Endothelial cell of umbilical vein (primary cell): ENCODE measurements around the gene FYCO1. TPM values are rescaled to one million over a fixed set of nuclear protein-coding genes. Genes with fewer than 3 reads are reported as not detected.

Source experiments
- BruUV-seq: library from RNA; stranded (reverse); fragments of 400-500 nt; replicated peaks from 2 replicates; lab custom pipeline; 2021; lab: Mats Ljungman, UMichigan
- CTCF ChIA-PET: fragments of 300-600, 350-600 bp; sonication (Branson Sonifier 250); formaldehyde crosslinking; loops from one replicate; lab custom pipeline; 2021; ENCODE audit warnings: antibody characterized with exemption, inconsistent platforms; lab: Charles Lee
- POLR2A ChIA-PET: fragments of 300-600, 350-600 bp; sonication (Branson Sonifier 250); formaldehyde crosslinking; loops from one replicate; lab custom pipeline; 2021; ENCODE audit warnings: antibody characterized with exemption, inconsistent platforms; lab: Charles Lee
- DNase-seq: peaks from one replicate; pipeline ENCODE4 v3.0.0-alpha.2; 2011; ENCODE audit warnings: low read depth, low spot score
- FAIRE-seq: peaks from 2 replicates; lab custom pipeline; 2011; peaks lifted over from hg19 to GRCh38; lab: Jason Lieb, UNC
- H2AFZ ChIP-seq: 2 replicates; pipeline ENCODE4 v1.6.0; 2012; ENCODE audit warnings: low read depth, low read length, control low read depth, inconsistent platforms
- H3K27ac ChIP-seq: 2 replicates; pipeline ENCODE4 v1.5.1; 2011; ENCODE audit warnings: low read depth, mild to moderate bottlenecking, control low read depth, low read length, moderate library complexity; ENCODE audit not compliant: insufficient read depth
- H3K27me3 ChIP-seq, 2 experiments: 2 replicates each; pipeline versions ENCODE4 v1.6.0 to v1.6.1; 2011; ENCODE audit warnings: low read length in 2 of 2, mixed read lengths in 1 of 2; ENCODE audit not compliant: control insufficient read depth in 2 of 2, insufficient read depth in 2 of 2
- H3K36me3 ChIP-seq, 2 experiments: 2 replicates in 1 of 2; 3 replicates in 1 of 2; pipeline ENCODE4 v1.5.1; 2011; ENCODE audit warnings: low read length in 2 of 2, mild to moderate bottlenecking in 1 of 2, moderate library complexity in 1 of 2; ENCODE audit not compliant: control insufficient read depth in 2 of 2, insufficient read depth in 2 of 2; ENCODE audit errors: extremely low read depth in 1 of 2
- H3K4me1 ChIP-seq: 3 replicates; pipeline ENCODE4 v1.5.1; 2011; ENCODE audit warnings: mild to moderate bottlenecking, low read length; ENCODE audit not compliant: control insufficient read depth, insufficient read depth; ENCODE audit errors: extremely low read depth
- H3K4me2 ChIP-seq: 2 replicates; pipeline ENCODE4 v1.6.1; 2011; ENCODE audit warnings: low read length, control low read depth, mixed read lengths; ENCODE audit not compliant: insufficient read depth
- H3K4me3 ChIP-seq, 3 experiments: fragments of 200-600 bp in 1 of 3; sonication (generic), shearing (Covaris generic) in 1 of 3; replicated peaks in 1 of 3; 2 replicates each; pipeline ENCODE4 v1.5.1; 2011 to 2016; ENCODE audit warnings: control low read depth in 3 of 3, low read length in 3 of 3, mild to moderate bottlenecking in 2 of 3, inconsistent platforms in 1 of 3, low read depth in 1 of 3, moderate library complexity in 1 of 3; ENCODE audit not compliant: insufficient read depth in 1 of 3
- H3K79me2 ChIP-seq: 2 replicates; pipeline ENCODE4 v1.6.0; 2012; ENCODE audit warnings: low read length, inconsistent platforms; ENCODE audit not compliant: control insufficient read depth, insufficient read depth
- H3K9ac ChIP-seq: replicated peaks from 2 replicates; pipeline ENCODE3; 2011; ENCODE audit warnings: low read length, control low read depth; ENCODE audit not compliant: insufficient read depth; ENCODE audit errors: extremely low read depth
- H3K9me1 ChIP-seq: replicated peaks from 3 replicates; pipeline ENCODE4 v1.6.0; 2011; ENCODE audit warnings: mild to moderate bottlenecking, low read length; ENCODE audit not compliant: control insufficient read depth, insufficient read depth; ENCODE audit errors: extremely low read depth
- H3K9me3 ChIP-seq: replicated peaks from 2 replicates; pipeline ENCODE4 v1.5.1; 2012; ENCODE audit warnings: low read length, inconsistent platforms; ENCODE audit not compliant: control insufficient read depth, insufficient read depth
- H4K20me1 ChIP-seq: replicated peaks from 2 replicates; pipeline ENCODE3; 2011; ENCODE audit warnings: mild to moderate bottlenecking, low read length; ENCODE audit not compliant: control insufficient read depth, insufficient read depth; ENCODE audit errors: extremely low read depth
- EZH2 ChIP-seq: IDR thresholded peaks from 2 replicates; pipeline ENCODE4 v1.6.1; 2012; ENCODE audit warnings: borderline replicate concordance, low read depth, mild to moderate bottlenecking, moderate library complexity, low read length, inconsistent platforms; ENCODE audit not compliant: severe bottlenecking
- FOS ChIP-seq: IDR thresholded peaks from 2 replicates; pipeline ENCODE4 v1.6.1; 2011; ENCODE audit warnings: mild to moderate bottlenecking, low read length, moderate library complexity, borderline replicate concordance; ENCODE audit not compliant: insufficient read depth
- GATA2 ChIP-seq: IDR thresholded peaks from 2 replicates; pipeline ENCODE4 v1.7.0; 2011; ENCODE audit warnings: low read depth, mild to moderate bottlenecking, moderate library complexity, mixed read lengths, low read length; ENCODE audit not compliant: insufficient read length, insufficient read depth
- JUN ChIP-seq: IDR thresholded peaks from 2 replicates; pipeline ENCODE4 v1.6.1; 2011; ENCODE audit warnings: borderline replicate concordance, low read depth; ENCODE audit not compliant: insufficient read length, insufficient read depth
- MYC ChIP-seq: IDR thresholded peaks from one replicate; pipeline ENCODE4 v1.6.1; 2011; ENCODE audit warnings: mild to moderate bottlenecking, low read depth, low read length
- POLR2A ChIP-seq: IDR thresholded peaks from 2 replicates; pipeline ENCODE4 v1.6.1; 2012; ENCODE audit warnings: low read depth, mild to moderate bottlenecking, control low read depth, low read length
- POLR2AphosphoS5 ChIP-seq: IDR thresholded peaks from 2 replicates; pipeline ENCODE4 v1.6.1; 2012; ENCODE audit warnings: low read depth, mild to moderate bottlenecking, control low read depth, low read length, moderate library complexity; ENCODE audit not compliant: insufficient read depth
- dilution Hi-C: fragments of 300-500 bp; cut with MboI; formaldehyde crosslinking; loops from one replicate; pipeline ENCODE4 v1.15.0; 2019; ENCODE audit warnings: low sequenced_read_pairs; ENCODE audit not compliant: extremely low pct_ligation_motif_present
- intact Hi-C: fragments of 100-400 bp; cut with micrococcal nuclease; formaldehyde crosslinking; loops from one replicate; pipeline ENCODE4 v1.10.0; 2022
- polyA plus RNA-seq, 4 experiments: library from polyadenylated mRNA; depleted of rRNA in 3 of 4; stranded (reverse) in 3 of 4; unstranded in 1 of 4; fragments of >200 nt; gene quantifications; 2 replicates each; pipeline versions ENCODE4 v1.2.1 to v1.2.3, GENCODE V29; 2011 to 2012; ENCODE audit warnings: missing spikeins in 1 of 4
- total RNA-seq: library from RNA; stranded (reverse); gene quantifications from 2 replicates; pipeline ENCODE4 v1.2.3, GENCODE V29; 2021
- TF ChIP-seq, protein P1 (sequence below): IDR thresholded peaks from 2 replicates; pipeline ENCODE4 v1.6.1; 2011; ENCODE audit not compliant: insufficient read depth, insufficient read length
- TF ChIP-seq, protein P2 (sequence below), 2 donors: IDR thresholded peaks; 1 replicate in 1 of 2; 2 replicates in 1 of 2; pipeline ENCODE4 v1.5.1; 2011; ENCODE audit warnings: low read length in 2 of 2, mild to moderate bottlenecking in 2 of 2, moderate library complexity in 2 of 2, control low read depth in 1 of 2, inconsistent platforms in 1 of 2, low read depth in 1 of 2; ENCODE audit not compliant: insufficient read depth in 1 of 2; ENCODE audit errors: extremely low read depth in 1 of 2

FYCO1 gene
- total and polyA plus RNA-seq, 2 donors (not counting 3 experiments of a cell fraction or from before 2014, with no cell fraction given), result 13.9 to 20.8 TPM

DNA sequence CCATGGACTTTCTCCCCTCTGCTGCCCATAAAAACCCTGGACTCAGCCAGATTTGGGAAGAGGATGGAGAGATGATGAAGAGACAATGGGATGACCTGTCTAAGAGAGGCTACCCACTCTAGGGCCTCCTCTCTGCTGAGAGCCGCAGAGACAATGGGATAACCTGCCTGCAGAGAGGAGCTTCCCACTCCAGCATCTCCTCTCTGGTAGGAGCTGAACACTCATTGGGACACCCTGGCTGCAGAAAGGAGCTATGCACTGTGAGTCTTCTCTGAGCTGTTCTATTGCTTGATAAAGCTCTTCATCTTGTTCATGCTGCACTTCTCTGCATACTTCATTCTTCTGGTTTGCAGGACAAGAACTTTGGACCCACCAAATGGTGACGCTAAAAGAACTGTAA lies 36.1 kb upstream of the FYCO1 start:
- BruUV-seq, result no TSS peak
- no peaks in the 10 kb centered on the region for H4K20me1 ChIP-seq
- dilution Hi-C loops (no loop called here), intact Hi-C loops (no loop called here)
- FAIRE-seq (no peak), DNase-seq (no peak)
- TF ChIP-seq, protein P1, sequence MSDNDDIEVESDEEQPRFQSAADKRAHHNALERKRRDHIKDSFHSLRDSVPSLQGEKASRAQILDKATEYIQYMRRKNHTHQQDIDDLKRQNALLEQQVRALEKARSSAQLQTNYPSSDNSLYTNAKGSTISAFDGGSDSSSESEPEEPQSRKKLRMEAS, result no peak
- TF ChIP-seq MYC, result no peak
- TF ChIP-seq, protein P2, sequence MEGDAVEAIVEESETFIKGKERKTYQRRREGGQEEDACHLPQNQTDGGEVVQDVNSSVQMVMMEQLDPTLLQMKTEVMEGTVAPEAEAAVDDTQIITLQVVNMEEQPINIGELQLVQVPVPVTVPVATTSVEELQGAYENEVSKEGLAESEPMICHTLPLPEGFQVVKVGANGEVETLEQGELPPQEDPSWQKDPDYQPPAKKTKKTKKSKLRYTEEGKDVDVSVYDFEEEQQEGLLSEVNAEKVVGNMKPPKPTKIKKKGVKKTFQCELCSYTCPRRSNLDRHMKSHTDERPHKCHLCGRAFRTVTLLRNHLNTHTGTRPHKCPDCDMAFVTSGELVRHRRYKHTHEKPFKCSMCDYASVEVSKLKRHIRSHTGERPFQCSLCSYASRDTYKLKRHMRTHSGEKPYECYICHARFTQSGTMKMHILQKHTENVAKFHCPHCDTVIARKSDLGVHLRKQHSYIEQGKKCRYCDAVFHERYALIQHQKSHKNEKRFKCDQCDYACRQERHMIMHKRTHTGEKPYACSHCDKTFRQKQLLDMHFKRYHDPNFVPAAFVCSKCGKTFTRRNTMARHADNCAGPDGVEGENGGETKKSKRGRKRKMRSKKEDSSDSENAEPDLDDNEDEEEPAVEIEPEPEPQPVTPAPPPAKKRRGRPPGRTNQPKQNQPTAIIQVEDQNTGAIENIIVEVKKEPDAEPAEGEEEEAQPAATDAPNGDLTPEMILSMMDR (IDR thresholded peaks at IDR 0.05; ENCODE audit: extremely low read depth in 1 of 2, insufficient read depth in 1 of 2, low read depth in 1 of 2, low read length in 2 of 2), result no peak
- TF ChIP-seq POLR2A, result no peak
- no peak for TF ChIP-seq POLR2AphosphoS5
- no peak for TF ChIP-seq JUN
- TF ChIP-seq EZH2, result no peak
- TF ChIP-seq GATA2, result no peak
- TF ChIP-seq FOS, result no peak
- no peaks in the 10 kb centered on the region for H3K79me2 ChIP-seq
- no peaks in the 10 kb centered on the region for H3K9me1 ChIP-seq
- H3K9me3 ChIP-seq, result no peaks in the 10 kb centered on the region
- H3K9ac ChIP-seq, result no peak overlapping the region
- H2AFZ ChIP-seq, result no peak overlapping the region
- H3K27ac ChIP-seq, result no peak overlapping the region
- H3K27me3 ChIP-seq, result peaks cover 0 to 4% of the 10 kb centered on the region in 2 experiments
- H3K4me2 ChIP-seq, result no peak overlapping the region
- H3K4me1 ChIP-seq, result no peaks in the 10 kb centered on the region
- H3K36me3 ChIP-seq, result no peaks in the 10 kb centered on the region
- no peak overlapping the region for H3K4me3 ChIP-seq
- CTCF ChIA-PET, result interaction anchor here (1.3 to 1.6 kb wide), 2 partner anchors 12 to 47 kb away, joined by 3 to 6 read pairs; no protein-coding TSS in a partner anchor
- POLR2A ChIA-PET, result no interaction called here
